Measurements from ENCODE around the gene JMJD6.
A peak's percentile ranks its signal among the peaks of the same experiment; 100 is the strongest.

Gene JMJD6

DNA sequence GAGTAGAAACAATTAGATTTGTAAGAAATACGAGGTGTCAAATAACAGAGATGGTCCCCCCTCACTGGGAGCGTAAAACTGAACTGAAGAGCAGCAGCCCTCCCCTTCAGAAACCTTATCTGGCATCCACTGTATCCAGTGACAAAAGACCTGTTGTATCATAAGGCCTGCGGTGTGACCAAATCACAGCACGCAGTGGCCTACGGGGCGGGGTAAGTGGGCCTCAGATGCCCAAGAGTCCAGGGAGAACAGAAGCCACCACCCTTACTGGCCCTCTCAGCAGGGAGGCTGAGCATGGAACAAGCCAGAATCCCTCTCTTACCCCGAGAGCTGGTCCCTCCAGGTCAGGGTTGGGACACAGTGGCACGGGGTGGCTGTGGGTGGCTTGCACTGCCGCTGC is 5.5 kb downstream of the JMJD6 start:
- TF ChIP-seq CTCF (IDR thresholded peaks at IDR 0.05; ENCODE audit: low read depth, low read length, missing control alignments) = no peak
- H3K4me3 ChIP-seq (ENCODE audit: low read depth, low read length) = no peak overlapping the region
- DNase-seq (ENCODE audit: low read depth) = no peak

- no peak for TF ChIP-seq CTCF (IDR thresholded peaks at IDR 0.05; ENCODE audit: low read depth, low read length, missing control alignments)
- no peak overlapping the region for H3K4me3 ChIP-seq (ENCODE audit: low read depth, low read length)
- no peak for DNase-seq (ENCODE audit: low read depth)
Measured at GRCh38 chr17:76720211-76720610, 6.2 kb downstream of the JMJD6 start.

- H3K4me3 ChIP-seq (ENCODE audit: low read depth, low read length) = no peak overlapping the region
- TF ChIP-seq CTCF (IDR thresholded peaks at IDR 0.05; ENCODE audit: low read depth, low read length, missing control alignments) = no peak
- no peak for DNase-seq (ENCODE audit: low read depth)
Measured at GRCh38 chr17:76718516-76718915, 7.9 kb downstream of the JMJD6 start.

- TF ChIP-seq CTCF (IDR thresholded peaks at IDR 0.05; ENCODE audit: low read depth, low read length, missing control alignments) = no peak
- no peak overlapping the region for H3K4me3 ChIP-seq (ENCODE audit: low read depth, low read length)
- DNase-seq (ENCODE audit: low read depth) = no peak
Measured at GRCh38 chr17:76716839-76717215, 9.6 kb downstream of the JMJD6 start.

- no peak for TF ChIP-seq CTCF (IDR thresholded peaks at IDR 0.05; ENCODE audit: low read depth, low read length, missing control alignments)
- H3K4me3 ChIP-seq (ENCODE audit: low read depth, low read length) = no peak overlapping the region
- no peak for DNase-seq (ENCODE audit: low read depth)
Measured at GRCh38 chr17:76716146-76716838, 10.1 kb downstream of the JMJD6 start.

GRCh38 chr17:76715496-76715830 is 10.9 kb downstream of the JMJD6 start:
- no peak for DNase-seq (ENCODE audit: low read depth)
- TF ChIP-seq CTCF (IDR thresholded peaks at IDR 0.05; ENCODE audit: low read depth, low read length, missing control alignments) = no peak
- no peak overlapping the region for H3K4me3 ChIP-seq (ENCODE audit: low read depth, low read length)

GRCh38 chr17:76714822-76715495 is 11.4 kb downstream of the JMJD6 start:
- no peak for DNase-seq (ENCODE audit: low read depth)

More at GRCh38 chr17:76714822-76715495, 11.4 kb downstream of the JMJD6 start:
- H3K4me3 ChIP-seq (ENCODE audit: low read depth, low read length) = no peak overlapping the region
- peak; percentile 67 for TF ChIP-seq CTCF (IDR thresholded peaks at IDR 0.05; ENCODE audit: low read depth, low read length, missing control alignments)

Measured in GM12864 (cell line).